Germinal center (tissue), 1 donor: ENCODE measurements around the gene PSMD6.

Experiments used
- DNase-seq: peaks from one replicate; pipeline ENCODE4 v3.0.0; 2012; ENCODE audit warnings: mixed read lengths, low spot score

The PSMD6 gene

GRCh38 chr3:64046592-64046991 lies 23.3 kb upstream of the PSMD6 start:
- DNase-seq: no peak

GRCh38 chr3:64042952-64043351 lies 19.7 kb upstream of the PSMD6 start:
- DNase-seq: no peak

GRCh38 chr3:64039981-64040733 lies 16.9 kb upstream of the PSMD6 start:
- DNase-seq: no peak

- peak; percentile 58 for DNase-seq
Measured at GRCh38 chr3:64039332-64039731, 16.0 kb upstream of the PSMD6 start.

GRCh38 chr3:64038253-64038767 lies 15.0 kb upstream of the PSMD6 start:
- no peak for DNase-seq

- DNase-seq: no peak
Measured at GRCh38 chr3:64037084-64037483, 13.8 kb upstream of the PSMD6 start.

GRCh38 chr3:64033069-64033468 lies 9.8 kb upstream of the PSMD6 start:
- DNase-seq: no peak

- no peak for DNase-seq
Measured at GRCh38 chr3:64031540-64032508, 8.5 kb upstream of the PSMD6 start.

GRCh38 chr3:64030741-64031140 lies 7.4 kb upstream of the PSMD6 start:
- peak; percentile 81 for DNase-seq

- no peak for DNase-seq
Measured at GRCh38 chr3:64029287-64029686, 6.0 kb upstream of the PSMD6 start.

- DNase-seq: no peak
Measured at GRCh38 chr3:64028754-64029153, 5.5 kb upstream of the PSMD6 start.

- no peak for DNase-seq
Measured at GRCh38 chr3:64027658-64028057, 4.4 kb upstream of the PSMD6 start.

GRCh38 chr3:64026346-64026745 lies 3.1 kb upstream of the PSMD6 start:
- no peak for DNase-seq

GRCh38 chr3:64023861-64024223 lies 548 bp upstream of the PSMD6 start:
- no peak for DNase-seq

GRCh38 chr3:64022451-64023186 lies 675 bp downstream of the PSMD6 start:
- DNase-seq: no peak

GRCh38 chr3:64021922-64022321 lies 1.4 kb downstream of the PSMD6 start:
- no peak for DNase-seq

- DNase-seq: no peak
Measured at GRCh38 chr3:64019879-64020278, 3.4 kb downstream of the PSMD6 start.

GRCh38 chr3:64019271-64019670 lies 4.0 kb downstream of the PSMD6 start:
- no peak for DNase-seq

GRCh38 chr3:64016941-64017620 lies 6.2 kb downstream of the PSMD6 start:
- no peak for DNase-seq

GRCh38 chr3:64011685-64012084 lies 11.6 kb downstream of the PSMD6 start:
- DNase-seq: no peak

- DNase-seq: no peak
Measured at GRCh38 chr3:64010199-64010598, 13.1 kb downstream of the PSMD6 start.

GRCh38 chr3:64009528-64009927 lies 13.8 kb downstream of the PSMD6 start:
- no peak for DNase-seq
